Upper lobe of left lung (tissue), 6 donors: Measurements from ENCODE around the gene ARNT2. TPM values are rescaled to one million over a fixed set of nuclear protein-coding genes. Genes with fewer than 3 reads are reported as not detected.

ENCODE experiments used
- ATAC-seq, 2 donors: fragments of 200-7000 bp; cut with Tn5 transposase; one replicate each; pipeline ENCODE4 v1.9.1; 2022; ENCODE audit warnings: mild to moderate bottlenecking in 2 of 2, moderate library complexity in 2 of 2; ENCODE audit not compliant: low FRiP score in 2 of 2
- DNase-seq, 2 donors: peaks; one replicate each; pipeline ENCODE4 v3.0.0-alpha.2; 2019 to 2020
- H3K27ac ChIP-seq, 4 donors: fragments of 200-600 bp; sonication (generic); one replicate each; pipeline ENCODE4 v1.5.1; 2016 to 2019
- H3K27me3 ChIP-seq, 4 donors: fragments of 200-600 bp; sonication (generic); one replicate each; pipeline ENCODE4 v1.5.1; 2017 to 2019
- H3K36me3 ChIP-seq, 4 donors: fragments of 200-600 bp; sonication (generic); one replicate each; pipeline ENCODE4 v1.5.1; 2016 to 2019
- H3K4me1 ChIP-seq, 4 donors: fragments of 200-600 bp; sonication (generic); one replicate each; pipeline ENCODE4 v1.5.1; 2018 to 2019
- H3K4me3 ChIP-seq, 4 donors: fragments of 200-600 bp; sonication (generic); one replicate each; pipeline ENCODE4 v1.5.1; 2017 to 2019; ENCODE audit warnings: mild to moderate bottlenecking in 2 of 4, moderate library complexity in 1 of 4
- H3K9me3 ChIP-seq, 4 donors: fragments of 200-600 bp; sonication (generic); one replicate each; pipeline ENCODE4 v1.5.1; 2018 to 2019
- EP300 ChIP-seq, 4 donors: sonication (generic); formaldehyde crosslinking; IDR thresholded peaks; one replicate each; pipeline ENCODE4 v1.5.1; 2017; ENCODE audit warnings: antibody characterized with exemption in 4 of 4, control low read depth in 2 of 4
- POLR2A ChIP-seq, 4 donors: fragments of 450-650 bp; IDR thresholded peaks; one replicate each; pipeline ENCODE4 v1.5.1; 2016 to 2017; ENCODE audit warnings: antibody characterized with exemption in 4 of 4, mild to moderate bottlenecking in 2 of 4
- POLR2AphosphoS5 ChIP-seq, 2 donors: sonication (generic); formaldehyde crosslinking; IDR thresholded peaks; one replicate each; pipeline ENCODE4 v1.5.1; 2017; ENCODE audit warnings: antibody characterized with exemption in 2 of 2
- WGBS, 2 donors: methylation state at CpG; one replicate each; pipeline ENCODE4 v1.1.5; 2017 to 2018; 5-methylcytosine and 5-hydroxymethylcytosine counted together
- total RNA-seq, 6 donors: library from RNA; depleted of rRNA in 4 of 6; stranded (reverse); fragments of >200 nt in 4 of 6; gene quantifications; one replicate each; pipeline versions ENCODE4 v1.1.0 to v1.2.1, GENCODE V29; 2016 to 2021
- TF ChIP-seq, protein P1 (sequence below), 6 experiments: fragments of 450-650 bp in 4 of 6; fragments of 200-600 bp in 2 of 6; sonication (generic) in 2 of 6; IDR thresholded peaks; one replicate each; pipeline ENCODE4 v1.5.1; 2016 to 2019; ENCODE audit warnings: antibody characterized with exemption in 6 of 6
- donor health status: DM: no; HTN: no; CAD: no; lungs with moderate emphysema.
- donor health status: DM: no; HTN: yes; CAD: no; lungs with severe emphysema.

ARNT2 gene
- total RNA-seq, 6 donors from 2014 or later = 4.7 to 26.9 (median 8.4) TPM

GRCh38 chr15:80612118-80612823, 208.1 kb downstream of the ARNT2 start:
- H3K27ac ChIP-seq = no peak overlapping the region
- WGBS, 2 donors = 82 to 96% methylated on average over 7 of the region's 7 CpGs
- TF ChIP-seq POLR2A (IDR thresholded peaks at IDR 0.05) = no peak
- H3K36me3 ChIP-seq = no peaks in the 10 kb centered on the region
- ATAC-seq (no peak), DNase-seq (no peak)
- no peak overlapping the region for H3K4me3 ChIP-seq
- H3K27me3 ChIP-seq = no peaks in the 10 kb centered on the region
- H3K9me3 ChIP-seq = no peaks in the 10 kb centered on the region
- H3K4me1 ChIP-seq = peaks cover 18 to 26% (median 24%) of the 10 kb centered on the region in 4 donors

DNA sequence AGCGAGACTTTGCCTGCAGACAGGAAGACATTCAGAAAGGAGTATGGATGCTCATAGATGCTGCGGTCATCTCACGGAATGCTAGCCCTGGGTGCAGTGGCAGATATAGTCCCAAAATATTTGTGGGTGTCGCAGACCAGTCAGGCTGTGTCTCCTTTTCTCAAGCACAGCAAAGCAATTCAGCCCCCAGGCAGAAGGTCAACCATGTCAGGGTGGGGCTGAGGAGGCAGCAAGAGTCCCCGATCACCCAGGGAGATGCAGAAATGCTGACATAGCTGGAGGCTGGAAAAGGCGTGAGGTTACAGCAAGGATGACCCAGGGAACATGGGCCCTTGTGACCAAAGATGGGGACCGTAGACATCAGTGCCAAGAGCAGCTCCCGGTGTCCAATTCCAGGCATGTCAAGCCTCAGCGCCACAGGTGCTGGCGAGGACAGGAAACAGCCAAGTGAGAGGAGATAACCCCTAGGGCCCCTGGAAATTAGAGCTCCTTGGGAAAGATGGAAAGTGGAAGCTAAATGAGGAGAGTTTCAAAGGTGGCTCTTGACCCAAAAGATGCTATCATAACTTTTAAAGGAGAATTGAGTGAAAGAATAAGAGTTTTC, 209.7 kb downstream of the ARNT2 start:
- Histone ChIP-seq H3K9me3 (no peaks in the 10 kb centered on the region), H3K27me3 (no peaks in the 10 kb centered on the region), H3K27ac (no peak overlapping the region), H3K36me3 (no peaks in the 10 kb centered on the region), H3K4me3 (no peak overlapping the region), H3K4me1 (peaks cover 15 to 28% (median 19%) of the 10 kb centered on the region in 4 donors)
- no peak for ATAC-seq
- no peak for DNase-seq
- TF ChIP-seq EP300 (IDR thresholded peaks at IDR 0.05) (no peak), POLR2A (IDR thresholded peaks at IDR 0.05) (no peak), POLR2AphosphoS5 (IDR thresholded peaks at IDR 0.05) (no peak)
- TF ChIP-seq, protein P1, sequence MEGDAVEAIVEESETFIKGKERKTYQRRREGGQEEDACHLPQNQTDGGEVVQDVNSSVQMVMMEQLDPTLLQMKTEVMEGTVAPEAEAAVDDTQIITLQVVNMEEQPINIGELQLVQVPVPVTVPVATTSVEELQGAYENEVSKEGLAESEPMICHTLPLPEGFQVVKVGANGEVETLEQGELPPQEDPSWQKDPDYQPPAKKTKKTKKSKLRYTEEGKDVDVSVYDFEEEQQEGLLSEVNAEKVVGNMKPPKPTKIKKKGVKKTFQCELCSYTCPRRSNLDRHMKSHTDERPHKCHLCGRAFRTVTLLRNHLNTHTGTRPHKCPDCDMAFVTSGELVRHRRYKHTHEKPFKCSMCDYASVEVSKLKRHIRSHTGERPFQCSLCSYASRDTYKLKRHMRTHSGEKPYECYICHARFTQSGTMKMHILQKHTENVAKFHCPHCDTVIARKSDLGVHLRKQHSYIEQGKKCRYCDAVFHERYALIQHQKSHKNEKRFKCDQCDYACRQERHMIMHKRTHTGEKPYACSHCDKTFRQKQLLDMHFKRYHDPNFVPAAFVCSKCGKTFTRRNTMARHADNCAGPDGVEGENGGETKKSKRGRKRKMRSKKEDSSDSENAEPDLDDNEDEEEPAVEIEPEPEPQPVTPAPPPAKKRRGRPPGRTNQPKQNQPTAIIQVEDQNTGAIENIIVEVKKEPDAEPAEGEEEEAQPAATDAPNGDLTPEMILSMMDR (IDR thresholded peaks at IDR 0.05) = no peak
- 86 to 88% methylated on average over 10 of the region's 10 CpGs for WGBS, 2 donors

GRCh38 chr15:80614711-80615360, 210.7 kb downstream of the ARNT2 start:
- TF ChIP-seq, protein P1 (IDR thresholded peaks at IDR 0.05) = no peak
- no peak for TF ChIP-seq POLR2AphosphoS5 (IDR thresholded peaks at IDR 0.05)
- no peak for TF ChIP-seq EP300 (IDR thresholded peaks at IDR 0.05)
- TF ChIP-seq POLR2A (IDR thresholded peaks at IDR 0.05) = no peak
- Histone ChIP-seq H3K4me1 (peaks cover 7 to 27% (median 18%) of the 10 kb centered on the region in 4 donors), H3K36me3 (no peaks in the 10 kb centered on the region), H3K4me3 (no peak overlapping the region), H3K27me3 (no peaks in the 10 kb centered on the region), H3K9me3 (no peaks in the 10 kb centered on the region), H3K27ac (peak overlapping the region in 1 of 4 donors; percentile 43)
- ATAC-seq (no peak), DNase-seq (no peak)
- WGBS, 2 donors = 90 to 91% methylated on average over 20 of the region's 20 CpGs

- Histone ChIP-seq H3K36me3 (no peaks in the 10 kb centered on the region), H3K4me1 (peaks cover 7 to 24% (median 18%) of the 10 kb centered on the region in 4 donors), H3K27me3 (no peaks in the 10 kb centered on the region), H3K4me3 (no peak overlapping the region), H3K27ac (peak overlapping the region in 2 of 4 donors; percentile 41 to 43), H3K9me3 (no peaks in the 10 kb centered on the region)
- ATAC-seq (no peak), DNase-seq (no peak)
- 92 to 95% methylated on average over 4 of the region's 4 CpGs for WGBS, 2 donors
- TF ChIP-seq, protein P1 (IDR thresholded peaks at IDR 0.05) = no peak
- no peak for TF ChIP-seq EP300 (IDR thresholded peaks at IDR 0.05)
- TF ChIP-seq POLR2AphosphoS5 (IDR thresholded peaks at IDR 0.05) = no peak
- TF ChIP-seq POLR2A (IDR thresholded peaks at IDR 0.05) = no peak
These were observed 211.2 kb downstream of the ARNT2 start for GRCh38 chr15:80615361-80615736.

DNA sequence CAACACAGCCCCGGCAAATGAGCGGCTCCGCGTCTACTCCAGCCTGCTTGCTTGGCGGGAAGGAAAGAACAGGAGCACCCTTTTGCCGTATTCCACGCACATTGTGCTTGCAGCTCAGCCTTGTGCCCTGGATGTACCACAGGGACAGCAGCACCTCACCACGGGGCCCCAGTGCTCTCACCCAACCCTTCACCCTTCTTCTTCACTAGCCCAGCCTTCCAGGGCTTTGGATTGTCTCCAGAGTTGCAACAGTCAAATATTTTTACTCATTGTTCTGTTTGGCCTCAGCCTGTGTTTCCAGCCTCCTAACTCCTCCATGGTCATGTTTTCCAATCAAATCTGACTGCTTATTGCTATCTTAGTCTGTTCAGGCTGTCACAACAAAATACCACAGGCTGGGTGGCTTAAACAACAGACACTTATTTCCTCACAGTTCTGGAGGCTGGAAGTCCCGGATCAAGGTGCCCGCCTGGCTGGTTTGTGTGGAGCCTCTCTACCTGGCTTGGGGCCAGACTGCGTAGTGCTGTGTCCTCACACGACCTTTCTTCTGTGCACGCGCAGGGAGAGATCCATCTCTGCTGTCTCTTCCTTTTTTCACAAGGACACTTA, 211.7 kb downstream of the ARNT2 start:
- WGBS, 2 donors = 43 to 56% methylated on average over 14 of the region's 14 CpGs
- H3K27ac ChIP-seq = peak overlapping the region in 3 of 4 donors; percentile 33 to 43 (median 41)
- no peaks in the 10 kb centered on the region for H3K9me3 ChIP-seq
- H3K27me3 ChIP-seq = no peaks in the 10 kb centered on the region
- peak in 1 of 2 donors; percentile 46 for TF ChIP-seq POLR2AphosphoS5 (IDR thresholded peaks at IDR 0.05)
- TF ChIP-seq, protein P1 (IDR thresholded peaks at IDR 0.05) = no peak
- H3K4me1 ChIP-seq = peaks cover 7 to 24% (median 18%) of the 10 kb centered on the region in 4 donors
- DNase-seq (peak in 1 of 2 donors; percentile 80), ATAC-seq (peak; percentile 55 to 73)
- H3K36me3 ChIP-seq = no peaks in the 10 kb centered on the region
- H3K4me3 ChIP-seq = no peak overlapping the region
